T-helper 2 cell treated with Interferon-gamma antibody and Interleukin-4, amounts not matched to agents 5 μg/mL and 100 μg/mL, for 36 hours (primary cell): ENCODE results near the gene PLA2G2C.
"Not testable (repeated sequence)": the region's sequence is repeated elsewhere in the genome, so short reads cannot be mapped to it uniquely, and the experiment has no call there.

Source experiments
- DNase-seq: peaks from one replicate; pipeline ENCODE4 v3.0.0; 2021; ENCODE audit warnings: low spot score
- H3K27ac Mint-ChIP-seq: one replicate; pipeline ENCODE4 v1.8.0; 2021; ENCODE audit warnings: mild to moderate bottlenecking, mixed read lengths
- H3K27me3 Mint-ChIP-seq: one replicate; pipeline ENCODE4 v1.8.0; 2021; ENCODE audit warnings: low read depth, mixed read lengths
- H3K36me3 Mint-ChIP-seq: one replicate; pipeline ENCODE4 v1.8.0; 2021; ENCODE audit warnings: low read depth, mixed read lengths
- H3K4me1 Mint-ChIP-seq: one replicate; pipeline ENCODE4 v1.8.0; 2021; ENCODE audit warnings: low read depth, mixed read lengths
- H3K4me3 Mint-ChIP-seq: one replicate; pipeline ENCODE4 v1.8.0; 2022; ENCODE audit warnings: mild to moderate bottlenecking, moderate library complexity, mixed read lengths
- H3K9me3 Mint-ChIP-seq: one replicate; pipeline ENCODE4 v1.8.0; 2021; ENCODE audit warnings: mixed read lengths

Gene PLA2G2C

GRCh38 chr1:20185834-20186782 lies at the start of gene PLA2G2C, which contains the start of gene UBXN10:
PLA2G2C (minus strand) TSS chr1:20186518; CDS start chr1:20177363, 9,155 bp downstream.
UBXN10 (plus strand) TSS chr1:20186096; CDS start chr1:20190562, 4,466 bp downstream.
- Mint-ChIP-seq H3K27me3 (peaks cover 40% of the 10 kb centered on the region), H3K4me3 (peak within 1 kb of the TSS; percentile 82), H3K36me3 (no peaks in the 10 kb centered on the region), H3K9me3 (no peaks in the 10 kb centered on the region), H3K4me1 (peaks cover 43% of the 10 kb centered on the region), H3K27ac (peak within 1 kb of the TSS; percentile 78)
- DNase-seq = peak; percentile 71

GRCh38 chr1:20234788-20235535 lies 48.6 kb upstream of the PLA2G2C start:
- no peak overlapping the region for H3K4me3 Mint-ChIP-seq
- H3K36me3 Mint-ChIP-seq = no peaks in the 10 kb centered on the region
- H3K27ac Mint-ChIP-seq = no peak overlapping the region
- no peaks in the 10 kb centered on the region for H3K9me3 Mint-ChIP-seq
- peaks cover 50% of the 10 kb centered on the region for H3K27me3 Mint-ChIP-seq
- no peaks in the 10 kb centered on the region for H3K4me1 Mint-ChIP-seq
- DNase-seq = no peak

GRCh38 chr1:20233866-20234265 lies 47.5 kb upstream of the PLA2G2C start:
- H3K4me3 Mint-ChIP-seq = no peak overlapping the region
- H3K27me3 Mint-ChIP-seq = peaks cover 53% of the 10 kb centered on the region
- no peaks in the 10 kb centered on the region for H3K9me3 Mint-ChIP-seq
- H3K4me1 Mint-ChIP-seq = no peaks in the 10 kb centered on the region
- no peak for DNase-seq
- H3K36me3 Mint-ChIP-seq = no peaks in the 10 kb centered on the region
- H3K27ac Mint-ChIP-seq = no peak overlapping the region

- Mint-ChIP-seq H3K4me1 (no peaks in the 10 kb centered on the region), H3K9me3 (no peaks in the 10 kb centered on the region), H3K27ac (no peak overlapping the region), H3K36me3 (no peaks in the 10 kb centered on the region), H3K27me3 (peaks cover 53% of the 10 kb centered on the region), H3K4me3 (no peak overlapping the region)
- DNase-seq = no peak
These were observed 47.1 kb upstream of the PLA2G2C start for GRCh38 chr1:20233394-20233793.

- DNase-seq, H3K4me1 Mint-ChIP-seq, H3K4me3 Mint-ChIP-seq, H3K9me3 Mint-ChIP-seq, H3K36me3 Mint-ChIP-seq, H3K27ac Mint-ChIP-seq: not testable (repeated sequence)
- peaks cover 53% of the 10 kb centered on the region for H3K27me3 Mint-ChIP-seq
These were observed 46.2 kb upstream of the PLA2G2C start for GRCh38 chr1:20232564-20232963.

- no peak for DNase-seq
- H3K4me3 Mint-ChIP-seq = no peak overlapping the region
- H3K27me3 Mint-ChIP-seq = peaks cover 46% of the 10 kb centered on the region
- no peaks in the 10 kb centered on the region for H3K36me3 Mint-ChIP-seq
- no peak overlapping the region for H3K27ac Mint-ChIP-seq
- no peaks in the 10 kb centered on the region for H3K4me1 Mint-ChIP-seq
- no peaks in the 10 kb centered on the region for H3K9me3 Mint-ChIP-seq
These were observed 42.9 kb upstream of the PLA2G2C start for GRCh38 chr1:20229171-20229570.

- no peaks in the 10 kb centered on the region for H3K4me1 Mint-ChIP-seq
- no peaks in the 10 kb centered on the region for H3K9me3 Mint-ChIP-seq
- no peak for DNase-seq
- no peak overlapping the region for H3K4me3 Mint-ChIP-seq
- H3K27me3 Mint-ChIP-seq = peaks cover 42% of the 10 kb centered on the region
- no peak overlapping the region for H3K27ac Mint-ChIP-seq
- no peaks in the 10 kb centered on the region for H3K36me3 Mint-ChIP-seq
These were observed 42.1 kb upstream of the PLA2G2C start for GRCh38 chr1:20228314-20228825.

GRCh38 chr1:20227704-20228103 lies 41.4 kb upstream of the PLA2G2C start:
- H3K36me3 Mint-ChIP-seq = no peaks in the 10 kb centered on the region
- H3K27ac Mint-ChIP-seq = no peak overlapping the region
- H3K27me3 Mint-ChIP-seq = peaks cover 46% of the 10 kb centered on the region
- H3K4me3 Mint-ChIP-seq = no peak overlapping the region
- DNase-seq = no peak
- no peaks in the 10 kb centered on the region for H3K9me3 Mint-ChIP-seq
- no peaks in the 10 kb centered on the region for H3K4me1 Mint-ChIP-seq

- Mint-ChIP-seq H3K4me3 (no peak overlapping the region), H3K4me1 (no peaks in the 10 kb centered on the region), H3K27me3 (peaks cover 46% of the 10 kb centered on the region), H3K36me3 (no peaks in the 10 kb centered on the region), H3K9me3 (no peaks in the 10 kb centered on the region), H3K27ac (no peak overlapping the region)
- DNase-seq = no peak
These were observed 38.2 kb upstream of the PLA2G2C start for GRCh38 chr1:20224546-20224945.

GRCh38 chr1:20223551-20224419 lies 37.5 kb upstream of the PLA2G2C start:
- no peak overlapping the region for H3K4me3 Mint-ChIP-seq
- no peaks in the 10 kb centered on the region for H3K9me3 Mint-ChIP-seq
- no peaks in the 10 kb centered on the region for H3K4me1 Mint-ChIP-seq
- H3K27me3 Mint-ChIP-seq = peaks cover 41% of the 10 kb centered on the region
- no peak overlapping the region for H3K27ac Mint-ChIP-seq
- no peak for DNase-seq
- H3K36me3 Mint-ChIP-seq = no peaks in the 10 kb centered on the region

GRCh38 chr1:20223106-20223505 lies 36.8 kb upstream of the PLA2G2C start:
- no peaks in the 10 kb centered on the region for H3K4me1 Mint-ChIP-seq
- H3K27me3 Mint-ChIP-seq = peaks cover 39% of the 10 kb centered on the region
- H3K36me3 Mint-ChIP-seq = no peaks in the 10 kb centered on the region
- DNase-seq = no peak
- no peak overlapping the region for H3K4me3 Mint-ChIP-seq
- H3K9me3 Mint-ChIP-seq = no peaks in the 10 kb centered on the region
- no peak overlapping the region for H3K27ac Mint-ChIP-seq

- Mint-ChIP-seq H3K36me3 (no peaks in the 10 kb centered on the region), H3K4me1 (no peaks in the 10 kb centered on the region), H3K9me3 (no peaks in the 10 kb centered on the region), H3K27me3 (peaks cover 40% of the 10 kb centered on the region), H3K4me3 (no peak overlapping the region), H3K27ac (no peak overlapping the region)
- DNase-seq = no peak
These were observed 33.7 kb upstream of the PLA2G2C start for GRCh38 chr1:20220036-20220435.

GRCh38 chr1:20219053-20219452 lies 32.7 kb upstream of the PLA2G2C start:
- H3K4me3 Mint-ChIP-seq, H3K36me3 Mint-ChIP-seq, H3K4me1 Mint-ChIP-seq, H3K27ac Mint-ChIP-seq, DNase-seq, H3K9me3 Mint-ChIP-seq: not testable (repeated sequence)
- H3K27me3 Mint-ChIP-seq = peaks cover 39% of the 10 kb centered on the region
